Stomach smooth muscle (tissue), 2 donors: ENCODE results near the gene RNF215.

Source experiments
- H3K27ac ChIP-seq: one replicate; pipeline ENCODE4 v1.7.0; 2013; ENCODE audit warnings: mild to moderate bottlenecking, low read length, inconsistent platforms
- H3K27me3 ChIP-seq, 2 donors: one replicate each; pipeline ENCODE4 v1.7.0; 2013; ENCODE audit warnings: low read length in 2 of 2; ENCODE audit not compliant: insufficient read depth in 2 of 2, control insufficient read depth in 1 of 2
- H3K36me3 ChIP-seq, 2 donors: one replicate each; pipeline ENCODE4 v1.7.0; 2013; ENCODE audit warnings: low read length in 2 of 2; ENCODE audit not compliant: control insufficient read depth in 2 of 2, insufficient read depth in 2 of 2
- H3K4me1 ChIP-seq: one replicate; pipeline ENCODE4 v1.7.0; 2013; ENCODE audit warnings: low read length; ENCODE audit not compliant: control insufficient read depth, insufficient read depth
- H3K4me3 ChIP-seq, 2 donors: one replicate each; pipeline ENCODE4 v1.7.0; 2013; ENCODE audit warnings: low read length in 2 of 2
- H3K9ac ChIP-seq, 2 donors: one replicate each; pipeline ENCODE4 v1.7.0; 2013; ENCODE audit warnings: low read length in 2 of 2, mild to moderate bottlenecking in 1 of 2
- H3K9me3 ChIP-seq, 2 donors: one replicate each; pipeline ENCODE4 v1.7.0; 2013; ENCODE audit warnings: low read length in 2 of 2; ENCODE audit not compliant: control insufficient read depth in 2 of 2
- donor health status: healthy.
- donor health status: Pancreatic carcinoma.

The RNF215 gene

DNA sequence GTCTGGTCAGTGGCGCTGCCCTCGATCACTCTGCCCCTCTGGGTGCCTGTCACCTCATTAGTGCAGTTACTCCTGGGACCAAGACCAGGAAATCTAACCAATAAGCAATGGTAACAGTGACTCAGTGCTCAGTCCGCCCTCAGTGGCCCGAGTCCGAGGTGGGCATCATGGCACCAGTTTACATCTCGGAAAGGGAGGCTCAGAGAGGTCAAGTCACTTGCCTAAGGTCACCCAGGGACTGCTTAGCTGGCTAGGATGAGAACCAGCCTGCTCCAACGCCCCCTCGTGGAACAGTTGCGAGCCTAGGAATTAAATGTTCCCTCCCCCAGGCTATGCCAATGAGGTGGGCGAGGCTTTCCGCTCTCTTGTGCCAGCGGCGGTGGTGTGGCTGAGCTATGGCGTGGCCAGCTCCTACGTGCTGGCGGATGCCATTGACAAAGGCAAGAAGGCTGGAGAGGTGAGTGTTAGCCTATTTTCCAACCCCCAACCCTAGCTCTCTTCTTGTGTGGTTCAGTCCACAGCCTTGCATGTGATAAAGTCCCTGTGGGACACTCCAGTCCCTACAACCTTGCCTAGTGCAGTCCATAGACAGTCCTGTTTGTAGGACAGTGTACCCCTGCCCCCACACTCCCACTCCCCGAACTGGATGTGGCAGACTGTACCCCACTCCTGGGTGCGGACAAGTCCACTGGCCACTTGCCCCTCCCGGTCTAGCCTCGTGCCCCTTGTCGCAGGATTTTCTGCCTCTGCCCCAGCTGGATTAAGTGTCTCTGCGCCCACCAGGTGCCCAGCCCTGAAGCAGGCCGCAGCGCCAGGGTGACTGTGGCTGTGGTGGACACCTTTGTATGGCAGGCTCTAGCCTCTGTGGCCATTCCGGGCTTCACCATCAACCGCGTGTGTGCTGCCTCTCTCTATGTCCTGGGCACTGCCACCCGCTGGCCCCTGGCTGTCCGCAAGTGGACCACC lies 39.5 kb upstream of the RNF215 start:
- peak overlapping the region in 1 of 2 donors; percentile 57 for H3K9ac ChIP-seq
- peaks cover 46% of the 10 kb centered on the region for H3K4me1 ChIP-seq
- H3K4me3 ChIP-seq: peak overlapping the region; percentile 64 to 89
- no peaks in the 10 kb centered on the region for H3K36me3 ChIP-seq
- H3K27me3 ChIP-seq: no peaks in the 10 kb centered on the region
- H3K9me3 ChIP-seq: no peaks in the 10 kb centered on the region
- H3K27ac ChIP-seq: peak overlapping the region; percentile 18

DNA sequence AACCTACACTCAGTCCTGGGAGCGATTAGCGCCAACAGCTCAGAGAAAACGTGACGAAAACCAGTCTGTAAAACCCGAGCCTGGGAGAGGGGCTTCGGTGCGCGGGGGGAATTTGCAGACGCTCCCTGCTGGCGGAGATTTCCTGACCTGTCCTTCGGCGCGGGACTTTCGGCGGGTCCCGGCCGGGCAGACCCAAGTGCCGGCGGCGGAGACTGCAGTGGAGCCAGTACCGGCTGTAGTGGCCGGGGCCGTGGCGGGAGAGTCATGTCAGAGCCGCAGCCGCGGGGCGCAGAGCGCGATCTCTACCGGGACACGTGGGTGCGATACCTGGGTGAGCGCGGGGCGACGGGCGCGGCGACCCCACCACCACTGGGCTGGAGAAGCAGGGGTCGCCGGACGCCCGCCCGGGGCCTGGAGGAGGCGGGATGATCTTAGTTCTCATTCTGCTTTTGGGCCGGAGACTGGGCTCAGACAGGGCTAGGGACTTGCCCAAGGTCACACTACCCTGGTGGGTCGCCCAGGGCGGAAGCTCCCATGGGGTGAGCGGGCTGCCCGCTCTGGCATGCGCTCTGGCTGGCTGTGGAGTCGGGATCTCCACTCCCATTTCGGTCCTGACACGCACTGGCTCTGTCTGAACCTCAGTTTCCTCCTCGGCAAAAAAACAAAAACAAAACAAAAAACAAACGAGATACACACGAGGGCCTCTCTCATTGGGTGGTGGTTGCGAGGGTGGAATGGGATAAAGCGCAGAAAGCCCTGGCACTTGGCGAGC lies 38.6 kb upstream of the RNF215 start, which contains the start of gene MTFP1:
TSS of gene MTFP1 (plus strand) at position 153 of the 772 bp plus-strand sequence. CDS start at position 265, 112 bp downstream.
- H3K27me3 ChIP-seq: no peaks in the 10 kb centered on the region
- peak within 1 kb of the TSS; percentile 65 to 89 for H3K4me3 ChIP-seq
- H3K9ac ChIP-seq: peak within 1 kb of the TSS; percentile 67 to 95
- H3K4me1 ChIP-seq: peaks cover 46% of the 10 kb centered on the region
- no peaks in the 10 kb centered on the region for H3K36me3 ChIP-seq
- H3K9me3 ChIP-seq: no peaks in the 10 kb centered on the region
- peak within 1 kb of the TSS; percentile 95 for H3K27ac ChIP-seq

DNA sequence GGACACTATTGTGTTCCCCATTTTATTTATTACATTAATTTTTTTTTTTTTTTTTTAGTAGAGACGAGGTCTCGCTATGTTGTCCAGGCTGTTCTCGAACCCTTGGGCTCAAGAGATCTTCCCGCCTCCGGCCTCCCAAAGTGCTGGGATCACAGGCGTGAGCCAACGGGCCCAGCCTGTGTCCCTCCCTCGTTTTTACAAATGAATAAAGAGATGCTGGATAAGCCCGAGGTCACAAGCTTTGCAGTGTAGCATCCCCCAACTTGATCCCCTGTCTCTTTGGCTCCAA lies 38.1 kb upstream of the RNF215 start:
- H3K9ac ChIP-seq: peak overlapping the region; percentile 57 to 58
- H3K27ac ChIP-seq: peak overlapping the region; percentile 18
- no peaks in the 10 kb centered on the region for H3K9me3 ChIP-seq
- H3K4me1 ChIP-seq: peaks cover 51% of the 10 kb centered on the region
- peaks cover 0 to 2% of the 10 kb centered on the region in 2 donors for H3K36me3 ChIP-seq
- peak overlapping the region; percentile 64 to 89 for H3K4me3 ChIP-seq
- no peaks in the 10 kb centered on the region for H3K27me3 ChIP-seq

DNA sequence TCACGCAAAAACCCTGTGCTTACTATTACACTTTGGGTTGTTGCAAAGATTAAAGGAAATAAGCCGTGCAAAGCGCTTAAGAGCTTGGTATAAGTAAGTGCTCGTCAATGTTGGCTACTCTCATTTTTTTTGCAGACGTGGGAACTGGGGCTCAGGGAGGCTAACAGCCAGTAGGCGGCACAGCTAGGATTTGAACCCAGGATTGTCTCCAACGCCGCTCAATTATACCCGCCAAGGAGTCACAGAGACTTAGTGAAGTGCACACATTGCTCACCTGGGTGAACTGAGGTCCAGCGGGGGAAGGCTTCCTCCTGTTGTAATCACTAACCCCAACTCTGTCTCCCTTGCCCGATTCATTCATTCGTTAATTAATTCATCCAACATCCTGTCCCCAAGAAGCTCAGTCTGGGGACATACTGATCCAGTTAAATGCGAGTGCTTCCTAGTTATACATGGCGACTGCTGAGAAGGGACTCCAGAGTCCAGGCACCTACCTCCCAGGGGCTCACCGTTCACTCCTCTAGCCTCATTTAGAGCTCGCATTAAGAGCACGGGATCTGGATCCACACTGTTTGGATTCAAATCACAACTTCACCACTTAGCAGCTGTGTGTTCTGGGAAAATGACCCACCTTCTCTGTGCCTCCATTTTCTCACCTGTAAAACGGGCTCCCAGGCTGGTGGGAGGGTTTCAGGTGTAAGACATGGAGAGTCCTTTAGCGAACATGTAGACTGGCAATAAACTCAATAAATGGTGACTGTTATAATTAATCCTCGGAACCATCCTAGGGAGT lies 37.5 kb upstream of the RNF215 start:
- Histone ChIP-seq H3K4me3 (peak overlapping the region; percentile 65 to 89), H3K27ac (peak overlapping the region; percentile 95), H3K9ac (peak overlapping the region; percentile 67 to 95), H3K27me3 (no peaks in the 10 kb centered on the region), H3K4me1 (peaks cover 53% of the 10 kb centered on the region), H3K9me3 (no peaks in the 10 kb centered on the region), H3K36me3 (peaks cover 0 to 4% of the 10 kb centered on the region in 2 donors)

DNA sequence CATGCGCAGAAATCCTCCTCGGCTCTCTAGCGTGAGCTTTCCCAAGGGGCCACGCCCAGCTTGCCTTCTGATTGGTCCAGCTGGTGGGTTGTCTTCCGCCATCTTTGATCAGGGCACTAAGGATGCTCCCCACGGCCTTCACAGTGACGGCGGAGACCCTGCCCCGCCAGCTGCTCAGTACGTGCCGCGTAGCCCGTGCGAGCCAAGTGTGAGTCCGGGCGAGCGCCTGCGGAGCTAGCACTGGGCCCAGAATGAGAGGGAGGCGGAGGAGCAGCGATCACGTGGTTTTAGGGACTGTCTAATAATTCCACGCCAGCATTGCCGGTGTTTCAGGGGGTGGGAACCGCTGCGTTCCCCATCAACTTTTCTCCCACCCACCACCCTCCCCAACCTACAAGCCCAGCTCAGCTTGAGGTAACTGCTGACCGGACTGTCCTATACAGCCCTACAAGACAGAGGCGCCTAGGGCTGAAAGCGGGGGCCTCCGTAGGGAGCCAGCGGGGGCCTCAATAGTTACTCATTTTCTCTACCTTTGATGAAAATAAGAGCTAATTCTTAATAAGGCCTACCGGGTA lies 36.8 kb upstream of the RNF215 start:
- H3K4me1 ChIP-seq: peaks cover 53% of the 10 kb centered on the region
- H3K27me3 ChIP-seq: no peaks in the 10 kb centered on the region
- peak overlapping the region; percentile 95 for H3K27ac ChIP-seq
- H3K36me3 ChIP-seq: peaks cover under 1 to 5% of the 10 kb centered on the region in 2 donors
- peak overlapping the region; percentile 89 to 95 for H3K4me3 ChIP-seq
- no peaks in the 10 kb centered on the region for H3K9me3 ChIP-seq
- peak overlapping the region; percentile 95 to 97 for H3K9ac ChIP-seq

DNA sequence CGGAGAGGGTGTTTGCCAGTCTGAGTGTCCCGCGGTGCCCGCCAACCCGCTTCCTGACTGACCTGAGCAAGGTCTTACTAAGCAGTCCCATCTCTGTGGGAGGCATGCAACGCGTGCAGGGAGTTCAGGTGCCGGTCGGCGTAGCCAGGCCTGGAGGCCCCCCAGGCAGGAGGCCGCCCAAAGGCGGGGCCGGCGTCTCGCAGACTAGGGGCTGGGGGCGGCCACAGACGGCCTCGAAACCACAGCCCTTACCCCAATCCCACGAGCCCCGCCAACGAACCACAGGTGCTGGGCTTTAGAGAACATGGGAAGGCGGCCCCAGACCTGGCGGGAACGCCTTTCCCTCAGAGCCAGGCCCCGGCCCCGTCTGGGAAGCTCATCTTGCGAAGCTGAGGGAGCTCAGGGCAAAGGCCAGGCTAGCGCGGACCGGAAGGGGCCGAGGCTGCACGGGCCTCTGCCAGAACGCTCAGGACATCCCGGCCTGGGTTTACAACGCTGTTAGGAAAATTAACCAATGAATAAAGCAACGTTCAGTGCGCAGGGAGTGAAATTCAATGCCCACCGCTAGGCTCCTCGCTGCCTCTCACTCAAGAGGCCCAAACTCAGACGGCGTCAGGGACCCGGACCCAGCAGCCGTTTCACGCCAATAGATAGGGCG lies 36.2 kb upstream of the RNF215 start:
- Histone ChIP-seq H3K4me3 (peak overlapping the region; percentile 89 to 95), H3K27me3 (no peaks in the 10 kb centered on the region), H3K4me1 (peaks cover 53% of the 10 kb centered on the region), H3K36me3 (peaks cover 7 to 9% of the 10 kb centered on the region in 2 donors), H3K9me3 (no peaks in the 10 kb centered on the region), H3K9ac (peak overlapping the region; percentile 95 to 97), H3K27ac (peak overlapping the region; percentile 95)

DNA sequence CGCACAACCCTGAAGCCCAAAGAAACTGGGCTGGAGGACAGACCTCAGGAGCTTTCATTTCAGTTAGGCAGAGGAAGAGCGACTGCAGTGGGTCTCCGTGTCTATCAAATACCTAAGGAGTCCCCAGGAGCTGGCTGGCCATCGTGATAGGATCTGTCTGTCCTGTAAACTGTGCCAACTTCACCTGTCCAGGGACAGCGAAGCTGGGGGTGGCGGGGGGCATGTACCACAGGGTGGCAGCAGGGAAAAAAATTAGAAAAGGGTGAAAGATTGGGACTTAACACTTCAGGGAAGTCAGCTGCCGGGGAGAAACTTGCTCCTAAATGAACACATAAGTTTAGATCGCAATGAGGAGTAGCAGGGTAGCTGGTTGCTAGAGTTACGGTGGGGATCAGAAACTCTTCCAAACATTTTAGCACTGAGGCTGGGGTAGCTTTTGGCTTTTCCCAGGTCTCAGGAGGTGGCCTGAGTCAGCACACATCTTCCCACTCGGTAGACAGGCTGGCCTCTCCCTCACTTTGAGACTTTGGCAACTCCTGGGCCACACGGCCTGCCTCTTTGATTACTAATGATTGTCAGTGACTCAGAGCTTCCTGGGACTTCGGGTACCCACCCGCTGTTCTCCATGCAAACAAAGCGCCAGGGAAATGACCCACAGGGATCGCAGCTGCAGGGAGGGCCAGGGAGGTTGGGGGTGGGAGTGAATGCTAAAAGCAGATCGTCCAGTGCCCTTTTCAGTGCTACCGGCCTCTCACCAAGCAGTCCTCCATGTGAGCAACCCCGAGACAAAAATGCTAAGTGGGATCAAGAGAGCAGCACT lies 35.5 kb upstream of the RNF215 start:
- Histone ChIP-seq H3K4me1 (peaks cover 53% of the 10 kb centered on the region), H3K4me3 (peak overlapping the region; percentile 89 to 95), H3K9me3 (no peaks in the 10 kb centered on the region), H3K9ac (peak overlapping the region; percentile 95 to 97), H3K27ac (peak overlapping the region; percentile 95), H3K36me3 (peaks cover 14 to 16% of the 10 kb centered on the region in 2 donors), H3K27me3 (no peaks in the 10 kb centered on the region)

DNA sequence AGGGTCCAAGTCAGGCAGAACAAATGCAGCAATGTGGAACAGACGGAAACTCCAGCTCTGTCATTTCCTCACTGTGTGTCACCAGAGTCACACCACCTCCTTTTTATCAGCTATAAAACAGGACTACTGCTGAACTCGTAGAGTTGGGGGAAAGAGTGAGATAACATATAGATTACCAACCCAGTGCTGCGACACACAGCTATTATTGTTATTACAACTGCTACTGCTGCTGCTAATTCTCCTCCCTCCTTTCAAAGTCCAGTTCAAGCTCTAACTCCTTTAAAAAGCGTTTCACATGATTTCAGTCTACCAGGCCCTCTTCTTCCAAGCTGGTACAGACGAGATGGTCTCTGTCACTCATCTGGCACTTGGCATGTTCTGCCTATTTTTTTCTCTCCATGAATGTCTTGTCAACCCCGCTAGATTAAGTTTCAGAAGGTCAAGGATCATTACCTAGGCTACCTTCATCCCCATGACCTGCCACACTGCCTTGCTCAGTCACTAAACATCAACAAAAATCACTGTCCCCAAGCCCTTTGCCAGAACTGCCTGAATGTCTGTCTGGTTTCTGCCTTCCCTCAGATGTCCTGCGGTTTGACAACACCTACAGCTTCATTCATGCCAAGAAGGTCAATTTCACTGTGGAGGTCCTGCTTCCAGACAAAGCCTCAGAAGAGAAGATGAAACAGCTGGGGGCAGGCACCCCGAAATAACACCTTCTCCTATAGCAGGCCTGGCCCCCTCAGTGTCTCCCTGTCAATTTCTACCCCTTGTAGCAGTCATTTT lies 34.7 kb upstream of the RNF215 start:
- Histone ChIP-seq H3K27me3 (no peaks in the 10 kb centered on the region), H3K4me3 (peak overlapping the region; percentile 89 to 95), H3K36me3 (peaks cover 19 to 21% of the 10 kb centered on the region in 2 donors), H3K27ac (peak overlapping the region; percentile 95), H3K4me1 (peaks cover 53% of the 10 kb centered on the region), H3K9ac (peak overlapping the region; percentile 95 to 97), H3K9me3 (no peaks in the 10 kb centered on the region)
